ENCODE data around the gene ETS1. TPM values are rescaled to one million over a fixed set of nuclear protein-coding genes. Genes with fewer than 3 reads are reported as not detected.

ETS1 gene
- total and polyA plus RNA-seq, 10 donors, result 58.1 to 455 (median 352) TPM

DNA sequence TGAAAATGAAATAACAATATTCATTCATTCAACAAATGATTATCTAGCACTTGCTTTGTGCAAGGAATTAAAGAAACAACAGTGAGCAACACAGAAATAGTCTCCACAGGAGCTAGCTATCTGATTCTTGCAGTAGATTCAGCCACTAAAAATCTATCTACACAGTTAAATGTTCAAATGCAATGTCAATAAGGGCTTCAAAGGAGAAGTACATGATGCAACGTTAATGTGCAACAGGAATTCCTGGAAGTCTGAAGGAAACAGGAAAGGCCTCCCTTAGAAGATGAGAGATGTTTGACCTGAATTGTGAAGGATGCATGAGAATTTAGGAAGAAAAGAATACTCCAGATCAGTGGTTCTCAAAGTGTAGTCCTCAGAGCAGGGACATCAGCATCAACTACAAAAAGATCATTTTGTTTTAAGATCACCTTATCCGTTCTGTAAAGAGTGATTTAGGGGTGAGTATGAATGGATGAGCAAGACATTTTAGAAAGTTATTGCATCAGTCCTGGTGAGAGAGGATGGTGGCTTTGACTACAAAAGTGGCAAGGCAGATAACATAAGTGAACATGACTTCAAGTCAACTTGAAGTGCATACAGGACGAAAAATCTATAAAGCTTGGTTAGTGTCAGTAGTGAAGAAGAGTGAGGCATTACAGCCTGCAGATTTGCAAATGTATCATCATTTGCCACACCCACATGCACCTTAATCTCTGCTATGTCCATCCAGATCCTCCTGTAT lies 96.0 kb downstream of the ETS1 start:
- DNase-seq, result no peak
- peak overlapping the region in 1 of 8 donors; percentile 14 for H3K4me3 ChIP-seq
- intact Hi-C loops (cut with DNase I; ENCODE audit: low total_unique reads), result no loop called here
- WGBS, 5 donors, result 31 to 47% (median 36%) methylated on average over 3 of the region's 3 CpGs
- peaks cover 3 to 85% (median 44%) of the 10 kb centered on the region in 6 donors for H3K36me3 ChIP-seq
- no peaks in the 10 kb centered on the region for H3K9me3 ChIP-seq
- H3K4me1 ChIP-seq, result peaks cover 66 to 100% (median 95%) of the 10 kb centered on the region in 6 donors
- H3K27ac ChIP-seq, result peak overlapping the region; percentile 33 to 99 (median 80)
- no peak for TF ChIP-seq CTCF (IDR thresholded peaks at IDR 0.05 in 8 of 11, conservative IDR thresholded peaks at IDR 0.05 in 3 of 11)
- no peak for TF ChIP-seq POLR2A (IDR thresholded peaks at IDR 0.05)
- TF ChIP-seq POLR2AphosphoS5 (IDR thresholded peaks at IDR 0.05), result peak in 1 of 3 donors; percentile 32
- no peaks in the 10 kb centered on the region for H3K27me3 ChIP-seq (replicated peaks in 1 of 7)

DNA sequence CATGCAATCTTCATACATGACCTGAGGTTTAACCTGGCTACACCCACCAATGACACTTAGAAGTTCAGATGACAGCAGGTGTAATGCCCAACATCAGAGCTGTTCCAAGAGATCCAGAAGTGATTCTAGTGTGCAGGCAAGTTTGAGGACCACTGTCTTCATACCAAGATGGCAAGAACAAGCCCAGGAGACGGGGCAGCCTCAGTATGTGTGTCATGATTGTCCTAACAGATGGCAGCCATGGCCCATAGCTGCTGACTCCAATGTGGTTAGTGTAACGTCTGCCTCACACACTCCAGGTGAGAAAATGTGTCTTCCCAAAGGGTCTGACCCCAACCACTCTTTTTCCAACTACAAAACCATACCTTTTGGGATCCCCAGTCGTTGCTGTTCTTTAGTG lies 97.3 kb downstream of the ETS1 start:
- H3K27ac ChIP-seq, result peak overlapping the region in 4 of 8 donors; percentile 23 to 99 (median 97)
- no peak overlapping the region for H3K4me3 ChIP-seq
- peaks cover 56 to 100% (median 95%) of the 10 kb centered on the region in 6 donors for H3K4me1 ChIP-seq
- DNase-seq, result no peak
- intact Hi-C loops (cut with DNase I; ENCODE audit: low total_unique reads), result no loop called here
- peaks cover 3 to 92% (median 56%) of the 10 kb centered on the region in 6 donors for H3K36me3 ChIP-seq
- H3K9me3 ChIP-seq, result no peaks in the 10 kb centered on the region
- TF ChIP-seq POLR2A (IDR thresholded peaks at IDR 0.05) (no peak), POLR2AphosphoS5 (IDR thresholded peaks at IDR 0.05) (peak in 1 of 3 donors; percentile 56)
- H3K27me3 ChIP-seq (replicated peaks in 1 of 7), result no peaks in the 10 kb centered on the region
- 53 to 67% (median 64%) methylated on average over 3 of the region's 3 CpGs for WGBS, 5 donors

DNA sequence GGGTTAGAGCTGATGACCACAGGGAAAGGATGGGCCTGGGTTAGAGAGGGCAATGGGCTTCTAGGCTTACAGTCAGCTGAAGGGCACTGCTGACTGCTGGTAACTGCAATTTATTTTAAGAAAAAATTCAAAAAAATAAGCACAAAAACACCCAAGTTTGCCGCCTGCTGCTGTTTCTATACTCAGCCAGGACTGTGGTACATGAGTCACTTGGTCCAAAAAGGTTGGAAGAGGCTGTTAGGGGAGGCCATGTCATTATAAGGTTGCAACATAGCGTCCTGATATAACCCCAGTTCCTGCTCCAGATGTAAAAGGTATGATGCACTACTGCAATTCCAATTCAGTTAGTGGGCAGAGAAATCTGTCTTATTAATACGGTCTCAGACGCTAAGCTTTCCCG lies 98.9 kb downstream of the ETS1 start:
- H3K27me3 ChIP-seq (replicated peaks in 1 of 7), result no peaks in the 10 kb centered on the region
- H3K9me3 ChIP-seq, result no peaks in the 10 kb centered on the region
- WGBS, 5 donors, result 74 to 93% (median 79%) methylated on average over 5 of the region's 5 CpGs
- no peak overlapping the region for H3K4me3 ChIP-seq
- peaks cover 3 to 100% (median 70%) of the 10 kb centered on the region in 6 donors for H3K36me3 ChIP-seq
- no peak for DNase-seq
- peaks cover 58 to 100% (median 95%) of the 10 kb centered on the region in 6 donors for H3K4me1 ChIP-seq
- intact Hi-C loops (cut with DNase I; ENCODE audit: low total_unique reads), result no loop called here
- peak overlapping the region in 7 of 8 donors; percentile 11 to 95 (median 45) for H3K27ac ChIP-seq
- peak in 1 of 3 donors; percentile 8 for TF ChIP-seq POLR2AphosphoS5 (IDR thresholded peaks at IDR 0.05)
- TF ChIP-seq POLR2A (IDR thresholded peaks at IDR 0.05), result no peak

GRCh38 chr11:128487978-128488377 lies 99.4 kb downstream of the ETS1 start:
- intact Hi-C loops (cut with DNase I; ENCODE audit: low total_unique reads), result no loop called here
- peaks cover 58 to 100% (median 95%) of the 10 kb centered on the region in 6 donors for H3K4me1 ChIP-seq

GRCh38 chr11:128484172-128484571 lies 103.2 kb downstream of the ETS1 start:
- intact Hi-C loops (cut with DNase I; ENCODE audit: low total_unique reads), result no loop called here

More at GRCh38 chr11:128487978-128488377, 99.4 kb downstream of the ETS1 start:
- TF ChIP-seq POLR2AphosphoS5 (IDR thresholded peaks at IDR 0.05), result peak in 1 of 3 donors; percentile 22
- TF ChIP-seq POLR2A (IDR thresholded peaks at IDR 0.05), result no peak
- Histone ChIP-seq H3K4me3 (no peak overlapping the region), H3K27ac (peak overlapping the region; percentile 11 to 95 (median 38)), H3K36me3 (peaks cover 3 to 100% (median 70%) of the 10 kb centered on the region in 6 donors), H3K27me3 (replicated peaks in 1 of 7) (no peaks in the 10 kb centered on the region), H3K9me3 (no peaks in the 10 kb centered on the region)
- WGBS, 5 donors, result 62 to 83% (median 77%) methylated on average over 5 of the region's 5 CpGs
- no peak for DNase-seq

More at GRCh38 chr11:128484172-128484571, 103.2 kb downstream of the ETS1 start:
- 53 to 76% (median 73%) methylated on average over 4 of the region's 4 CpGs for WGBS, 5 donors
- peak overlapping the region in 1 of 8 donors; percentile 2 for H3K4me3 ChIP-seq
- TF ChIP-seq CTCF (IDR thresholded peaks at IDR 0.05 in 8 of 11, conservative IDR thresholded peaks at IDR 0.05 in 3 of 11) (no peak), POLR2AphosphoS5 (IDR thresholded peaks at IDR 0.05) (peak in 1 of 3 donors; percentile 5)
- no peak for DNase-seq
- no peaks in the 10 kb centered on the region for H3K9me3 ChIP-seq
- H3K27ac ChIP-seq, result peak overlapping the region in 7 of 8 donors; percentile 78 to 95 (median 87)
- no peaks in the 10 kb centered on the region for H3K27me3 ChIP-seq (replicated peaks in 1 of 7)
- peaks cover 71 to 100% (median 97%) of the 10 kb centered on the region in 6 donors for H3K4me1 ChIP-seq
- H3K36me3 ChIP-seq, result peaks cover 3 to 100% (median 79%) of the 10 kb centered on the region in 6 donors
